Measurements from ENCODE around the gene CACNA1H. TPM values are rescaled to one million over a fixed set of nuclear protein-coding genes. Genes with fewer than 3 reads are reported as not detected.
A peak's percentile ranks its signal among the peaks of the same experiment; 100 is the strongest.
"Not testable (repeated sequence)": the region's sequence is repeated elsewhere in the genome, so short reads cannot be mapped to it uniquely, and the experiment has no call there.

CACNA1H gene
- total RNA-seq, 1 donor from 2014 or later, result 4.2 TPM

GRCh38 chr16:1221628-1222552 lies 69.0 kb downstream of the CACNA1H start:
- ATAC-seq (no peak), DNase-seq (ENCODE audit: low spot score) (no peak)

DNA sequence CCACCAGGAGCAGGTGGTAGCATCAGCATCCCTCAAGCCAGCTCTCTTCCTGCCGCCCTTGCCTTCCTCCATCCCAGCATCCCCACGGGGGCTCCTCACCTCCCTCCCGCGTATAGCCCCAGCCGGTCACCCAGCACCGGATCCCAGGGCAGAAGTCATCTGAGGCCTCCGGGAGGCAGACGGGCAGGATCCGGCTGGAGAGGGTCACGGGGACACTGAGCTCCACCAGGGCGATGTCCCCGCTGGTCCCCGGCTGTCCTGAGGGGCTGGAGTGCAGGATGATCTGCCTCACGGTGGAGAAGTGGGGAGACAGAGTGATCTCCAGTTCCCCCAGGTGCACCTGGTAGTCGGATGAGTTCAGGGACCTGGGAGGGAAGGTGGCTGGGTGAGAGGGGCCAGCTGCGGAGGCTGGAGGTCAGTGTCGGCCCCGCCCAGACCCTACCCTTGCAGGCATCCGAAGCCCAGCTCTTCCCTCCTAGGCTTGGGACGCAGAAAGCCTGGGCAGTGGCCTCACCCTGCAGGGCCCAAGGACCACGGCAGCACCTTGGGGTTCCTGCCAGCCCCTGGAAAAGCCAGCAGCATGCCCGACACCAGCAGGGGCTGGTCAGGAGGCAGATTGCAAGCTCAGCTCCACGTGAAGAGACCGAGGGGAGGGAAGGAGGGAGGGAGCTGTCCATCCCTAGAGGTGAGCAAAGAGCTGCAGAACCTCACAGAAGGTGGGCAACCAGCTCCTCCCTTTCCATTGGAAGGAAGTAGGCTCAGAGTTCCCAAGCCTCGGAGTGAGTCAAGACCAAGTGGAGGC lies 69.8 kb downstream of the CACNA1H start:
- DNase-seq (ENCODE audit: low spot score) (no peak), ATAC-seq (no peak)

DNA sequence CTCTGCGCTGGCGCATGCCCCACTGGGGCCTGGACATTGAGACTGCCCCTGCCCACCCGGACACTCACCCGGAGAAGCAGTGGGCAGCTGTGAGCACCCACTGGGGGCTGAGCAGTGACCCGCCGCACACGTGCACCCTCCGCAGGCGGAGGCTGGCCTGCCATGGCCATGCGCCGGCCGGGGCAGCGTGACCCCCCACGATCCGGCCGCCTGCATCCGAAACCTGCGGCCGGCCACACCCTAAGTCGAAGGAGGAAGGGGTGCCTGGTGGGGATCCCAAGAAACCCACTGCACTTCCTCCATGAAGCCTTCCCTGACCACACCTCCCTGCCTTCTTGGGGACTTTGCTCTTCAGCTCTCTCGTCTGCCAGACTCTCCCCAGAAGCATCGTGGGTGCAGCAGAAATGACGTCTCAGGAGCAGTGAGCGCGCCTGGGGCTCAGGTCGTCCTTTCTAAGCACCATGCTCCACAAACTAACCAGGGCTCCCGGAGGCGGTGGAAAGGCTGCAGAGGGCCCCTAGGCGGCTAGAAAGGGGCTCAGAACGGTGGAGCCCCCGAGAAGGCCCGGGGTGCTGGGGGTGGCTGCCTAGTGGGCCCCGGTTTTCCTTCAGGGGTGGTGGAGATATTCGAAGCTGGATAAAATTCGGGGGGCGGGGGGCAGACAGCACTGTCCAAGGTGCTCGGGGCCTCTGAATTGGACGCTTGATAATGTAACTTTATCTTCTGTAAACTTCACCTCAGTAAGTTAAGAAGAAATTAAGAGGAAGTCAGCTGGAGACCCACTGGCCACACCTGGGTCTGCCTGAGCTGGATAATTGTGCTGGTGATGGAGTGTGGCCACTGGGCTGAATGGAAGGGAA lies 70.7 kb downstream of the CACNA1H start:
- ATAC-seq (no peak), DNase-seq (ENCODE audit: low spot score) (no peak)

GRCh38 chr16:1224558-1224957 lies 71.7 kb downstream of the CACNA1H start:
- no peak for ATAC-seq
- DNase-seq (ENCODE audit: low spot score), result no peak

GRCh38 chr16:1225051-1225451 lies 72.1 kb downstream of the CACNA1H start, which contains the start of gene TPSG1:
Gene TPSG1 (minus strand): TSS chr16:1225268. CDS start chr16:1225252, 16 bp downstream.
- ATAC-seq, result peak; percentile 40
- no peak for DNase-seq (ENCODE audit: low spot score)

DNA sequence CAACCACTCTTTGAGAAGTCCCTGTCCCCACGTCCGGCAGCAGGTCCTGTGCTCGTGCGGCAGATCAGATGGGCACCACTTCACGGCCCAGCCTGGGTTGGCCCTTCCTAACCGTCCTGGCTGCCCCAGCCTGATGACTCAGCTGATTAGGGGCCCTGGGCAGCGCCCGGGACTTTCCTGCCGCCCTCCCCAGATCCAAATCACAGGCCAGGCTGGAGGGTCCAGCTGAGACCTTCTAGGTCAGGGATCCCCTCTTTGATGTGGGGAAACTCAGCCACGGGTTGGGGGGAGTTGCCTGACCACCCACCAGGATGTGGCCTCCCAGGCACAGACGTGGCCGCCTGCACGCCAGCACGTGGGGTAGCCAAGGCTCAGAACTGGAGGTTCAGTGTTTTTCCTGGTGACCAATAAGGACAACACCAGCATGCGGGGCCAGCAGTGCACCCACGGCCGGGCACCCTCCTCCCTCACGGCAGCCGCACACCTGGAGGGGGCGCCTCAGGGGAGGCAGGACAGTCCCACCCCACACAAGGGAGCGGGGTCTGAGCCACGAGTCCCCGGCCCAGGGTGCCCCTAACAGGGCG lies 72.9 kb downstream of the CACNA1H start:
- not testable (repeated sequence) for DNase-seq (ENCODE audit: low spot score)
- peak; percentile 75 for ATAC-seq

- ATAC-seq; DNase-seq (ENCODE audit: low spot score): not testable (repeated sequence)
These were observed 73.8 kb downstream of the CACNA1H start for GRCh38 chr16:1226692-1227091.

- ATAC-seq; DNase-seq (ENCODE audit: low spot score): not testable (repeated sequence)
These were observed 75.3 kb downstream of the CACNA1H start for GRCh38 chr16:1228227-1228626.

GRCh38 chr16:1229476-1229875 lies 76.6 kb downstream of the CACNA1H start:
- DNase-seq (ENCODE audit: low spot score); ATAC-seq: not testable (repeated sequence)

GRCh38 chr16:1230084-1230470 lies 77.2 kb downstream of the CACNA1H start, which contains the start of gene TPSB2:
Gene TPSB2 (minus strand): TSS chr16:1230184. CDS start chr16:1229951, 233 bp downstream.
- not testable (repeated sequence) for ATAC-seq; DNase-seq (ENCODE audit: low spot score)

GRCh38 chr16:1230471-1231212 lies 77.7 kb downstream of the CACNA1H start:
- not testable (repeated sequence) for ATAC-seq; DNase-seq (ENCODE audit: low spot score)

GRCh38 chr16:1231301-1231700 lies 78.4 kb downstream of the CACNA1H start:
- not testable (repeated sequence) for ATAC-seq; DNase-seq (ENCODE audit: low spot score)

DNA sequence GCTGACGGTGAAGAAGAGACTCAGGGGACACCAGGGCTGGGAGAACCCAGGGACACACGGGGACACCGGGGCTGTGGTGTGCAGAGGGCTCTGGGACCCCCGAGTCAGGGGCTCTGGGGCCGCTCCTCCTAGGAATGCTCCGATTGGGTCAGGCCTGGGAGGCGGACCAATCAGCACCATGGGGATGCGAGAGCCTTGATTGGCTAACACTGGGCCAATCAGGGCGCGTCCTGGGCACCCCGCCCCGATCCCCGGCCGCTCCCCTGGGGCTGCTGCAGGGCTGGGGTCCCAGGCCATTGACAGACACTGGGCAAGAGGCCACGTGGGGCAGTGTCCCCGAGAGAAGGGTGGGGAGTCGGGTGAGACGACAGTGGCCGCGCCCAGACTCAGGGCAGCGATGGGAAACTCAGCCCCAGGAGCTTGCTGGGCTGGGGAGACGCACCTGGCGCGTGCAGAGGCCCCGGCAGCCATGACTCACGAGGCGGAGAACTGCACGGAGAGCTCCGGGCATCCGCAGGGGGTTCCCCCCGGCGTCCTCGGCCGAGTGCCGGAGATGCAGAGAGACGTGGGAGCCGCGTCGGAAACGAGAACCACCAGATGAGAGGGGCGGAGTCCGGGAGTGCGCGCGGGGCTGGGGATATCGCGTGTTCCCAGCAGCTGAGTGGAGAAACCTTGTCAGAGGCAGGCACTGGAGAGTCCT lies 79.3 kb downstream of the CACNA1H start:
- ATAC-seq; DNase-seq (ENCODE audit: low spot score): not testable (repeated sequence)

DNA sequence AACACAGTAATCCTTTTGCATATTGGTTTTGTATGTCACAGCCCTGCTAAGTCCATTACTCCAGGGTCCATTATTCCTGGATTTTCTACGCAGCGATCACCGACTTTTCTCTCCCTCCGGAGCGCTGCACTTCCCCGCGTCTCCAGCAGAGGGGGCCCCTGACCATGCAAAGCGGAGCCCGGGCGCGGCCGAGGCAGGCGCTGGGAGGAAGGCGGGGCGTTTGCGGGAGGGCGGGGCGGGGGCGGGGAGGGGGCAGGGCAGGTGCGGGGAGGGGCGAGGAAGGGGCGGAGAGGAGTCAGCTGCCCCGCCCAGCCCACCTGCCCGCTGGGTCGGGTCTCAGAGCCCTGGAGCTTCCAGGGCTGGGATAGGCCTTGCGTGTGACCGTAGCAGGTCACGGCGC lies 83.8 kb downstream of the CACNA1H start:
- DNase-seq (ENCODE audit: low spot score), result not testable (repeated sequence)
- ATAC-seq, result peak; percentile 96

DNA sequence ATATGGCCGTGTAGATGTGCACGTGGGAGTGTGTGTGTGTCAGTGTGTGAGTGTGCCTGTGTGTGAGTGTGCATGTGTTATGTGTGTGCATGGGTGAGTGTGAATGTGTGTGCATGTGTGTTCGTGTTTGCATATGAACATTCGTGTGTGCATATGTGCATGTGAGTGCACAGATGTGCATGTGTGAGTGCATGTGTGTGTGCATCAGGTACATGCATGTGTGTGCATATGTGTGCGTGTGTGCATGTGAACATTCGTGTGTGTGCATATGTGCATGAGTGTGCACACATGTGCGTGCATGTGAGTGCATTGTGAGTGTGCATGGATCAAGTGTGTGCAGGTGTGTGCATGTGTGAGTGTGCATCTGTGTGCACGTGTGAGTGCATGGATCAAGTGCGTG lies 85.1 kb downstream of the CACNA1H start:
- no peak for DNase-seq (ENCODE audit: low spot score)
- no peak for ATAC-seq

DNA sequence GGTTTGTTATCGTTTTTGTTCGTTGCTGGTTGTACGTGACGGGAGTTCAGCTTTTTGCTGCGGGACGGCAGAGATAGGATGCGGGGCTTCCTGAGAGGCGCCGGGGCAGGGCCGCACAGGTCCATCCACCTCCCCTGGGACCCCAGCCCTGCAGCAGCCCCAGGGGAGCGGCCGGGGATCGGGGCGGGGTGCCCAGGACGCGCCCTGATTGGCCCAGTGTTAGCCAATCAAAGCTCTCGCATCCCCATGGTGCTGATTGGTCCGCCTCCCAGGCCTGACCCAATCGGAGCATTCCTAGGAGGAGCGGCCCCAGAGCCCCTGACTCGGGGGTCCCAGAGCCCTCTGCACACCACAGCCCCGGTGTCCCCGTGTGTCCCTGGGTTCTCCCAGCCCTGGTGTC lies 86.0 kb downstream of the CACNA1H start:
- not testable (repeated sequence) for ATAC-seq; DNase-seq (ENCODE audit: low spot score)

DNA sequence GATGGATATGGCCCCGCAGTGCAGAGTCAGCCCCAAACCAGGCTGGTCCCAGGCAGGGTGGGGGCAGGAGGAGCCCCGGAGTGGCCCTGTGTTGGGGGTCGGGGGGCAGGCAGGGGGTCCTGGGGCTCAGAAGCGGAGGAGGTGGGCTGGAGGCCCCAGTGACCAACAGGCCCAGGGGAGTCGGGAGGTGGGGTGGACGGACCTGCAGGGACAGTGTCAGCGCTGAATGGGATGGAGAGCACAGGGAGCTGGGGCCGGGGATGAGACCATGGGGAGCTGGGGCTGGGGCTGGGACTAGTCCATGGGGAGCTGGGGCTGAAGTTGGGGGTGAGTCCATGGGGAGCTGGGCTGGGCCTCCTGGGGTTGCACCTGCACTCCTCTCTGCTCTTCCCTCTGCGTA lies 86.7 kb downstream of the CACNA1H start:
- not testable (repeated sequence) for ATAC-seq; DNase-seq (ENCODE audit: low spot score)

GRCh38 chr16:1240436-1240835 lies 87.5 kb downstream of the CACNA1H start, which contains the start of gene TPSAB1:
Gene TPSAB1 (plus strand): TSS chr16:1240705. CDS start chr16:1240939, 234 bp downstream.
- not testable (repeated sequence) for DNase-seq (ENCODE audit: low spot score); ATAC-seq
